Measurements from ENCODE around the gene HLCS.

HLCS gene

GRCh38 chr21:36847189-36847588 lies 119.3 kb downstream of the HLCS start:
- no peak for TF ChIP-seq CTCF (IDR thresholded peaks at IDR 0.05; ENCODE audit: low read depth, low read length)
- no peak overlapping the region for H3K4me3 ChIP-seq (replicated peaks in 1 of 2; ENCODE audit: low read depth in 2 of 2, low read length in 2 of 2)
- DNase-seq (ENCODE audit: low read depth in 2 of 2) = peak; percentile 69 to 80

GRCh38 chr21:36846631-36847030 lies 119.8 kb downstream of the HLCS start:
- no peak overlapping the region for H3K4me3 ChIP-seq (replicated peaks in 1 of 2; ENCODE audit: low read depth in 2 of 2, low read length in 2 of 2)
- no peak for TF ChIP-seq CTCF (IDR thresholded peaks at IDR 0.05; ENCODE audit: low read depth, low read length)
- no peak for DNase-seq (ENCODE audit: low read depth in 2 of 2)

- H3K4me3 ChIP-seq (replicated peaks in 1 of 2; ENCODE audit: low read depth in 2 of 2, low read length in 2 of 2) = no peak overlapping the region
- no peak for TF ChIP-seq CTCF (IDR thresholded peaks at IDR 0.05; ENCODE audit: low read depth, low read length)
- DNase-seq (ENCODE audit: low read depth in 2 of 2) = no peak
Measured at GRCh38 chr21:36845790-36846189, 120.7 kb downstream of the HLCS start.

- TF ChIP-seq CTCF (IDR thresholded peaks at IDR 0.05; ENCODE audit: low read depth, low read length) = no peak
- no peak overlapping the region for H3K4me3 ChIP-seq (replicated peaks in 1 of 2; ENCODE audit: low read depth in 2 of 2, low read length in 2 of 2)
- no peak for DNase-seq (ENCODE audit: low read depth in 2 of 2)
Measured at GRCh38 chr21:36845070-36845469, 121.4 kb downstream of the HLCS start.

GRCh38 chr21:36841866-36842265 lies 124.6 kb downstream of the HLCS start:
- no peak for TF ChIP-seq CTCF (IDR thresholded peaks at IDR 0.05; ENCODE audit: low read depth, low read length)
- no peak for DNase-seq (ENCODE audit: low read depth in 2 of 2)
- H3K4me3 ChIP-seq (replicated peaks in 1 of 2; ENCODE audit: low read depth in 2 of 2, low read length in 2 of 2) = no peak overlapping the region

- no peak for TF ChIP-seq CTCF (IDR thresholded peaks at IDR 0.05; ENCODE audit: low read depth, low read length)
- H3K4me3 ChIP-seq (replicated peaks in 1 of 2; ENCODE audit: low read depth in 2 of 2, low read length in 2 of 2) = no peak overlapping the region
- DNase-seq (ENCODE audit: low read depth in 2 of 2) = no peak
Measured at GRCh38 chr21:36839735-36840134, 126.7 kb downstream of the HLCS start.

GRCh38 chr21:36839123-36839522 lies 127.3 kb downstream of the HLCS start:
- H3K4me3 ChIP-seq (replicated peaks in 1 of 2; ENCODE audit: low read depth in 2 of 2, low read length in 2 of 2) = no peak overlapping the region
- peak; percentile 22 to 67 for DNase-seq (ENCODE audit: low read depth in 2 of 2)
- no peak for TF ChIP-seq CTCF (IDR thresholded peaks at IDR 0.05; ENCODE audit: low read depth, low read length)

All from cardiac fibroblast (primary cell).